Measurements from ENCODE around the gene TSPAN5.

TSPAN5 gene

DNA sequence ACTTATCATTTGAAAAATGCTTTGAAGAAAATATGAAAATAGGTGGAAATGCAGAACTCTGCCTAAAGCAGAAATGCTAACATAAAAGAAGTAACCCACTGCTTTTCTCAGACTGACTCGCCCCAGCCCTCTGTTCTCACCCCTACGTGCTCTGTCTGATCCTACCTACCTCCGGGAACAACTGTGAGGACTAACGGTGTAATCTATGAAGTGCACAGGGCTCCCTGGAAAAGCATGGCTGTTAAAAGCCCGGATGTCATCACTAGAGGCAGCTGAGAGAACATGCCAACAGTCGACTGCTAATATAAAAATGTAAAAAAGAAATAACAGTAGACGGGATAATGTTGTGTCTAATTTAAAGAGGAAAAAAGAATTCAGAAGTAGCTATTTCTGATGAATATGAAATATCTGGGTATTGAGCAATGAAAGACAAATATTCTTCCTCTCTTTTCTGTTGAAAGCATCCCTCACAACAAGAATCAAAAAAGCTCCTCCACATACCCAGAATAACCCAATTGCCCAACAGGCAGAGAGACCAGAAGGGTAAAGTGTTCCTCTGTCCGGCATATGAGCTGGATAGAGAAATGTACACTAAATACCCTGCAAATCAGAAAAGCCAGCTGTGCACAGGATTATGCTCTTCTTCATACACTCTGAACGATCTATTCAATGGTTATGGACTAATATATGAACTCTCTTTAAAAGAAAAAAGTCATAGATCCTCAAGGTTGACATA is 130.7 kb downstream of the TSPAN5 start:
- no peak overlapping the region for H2AFZ ChIP-seq (ENCODE audit: low read depth, low read length, severe bottlenecking)
- TF ChIP-seq, protein P1, sequence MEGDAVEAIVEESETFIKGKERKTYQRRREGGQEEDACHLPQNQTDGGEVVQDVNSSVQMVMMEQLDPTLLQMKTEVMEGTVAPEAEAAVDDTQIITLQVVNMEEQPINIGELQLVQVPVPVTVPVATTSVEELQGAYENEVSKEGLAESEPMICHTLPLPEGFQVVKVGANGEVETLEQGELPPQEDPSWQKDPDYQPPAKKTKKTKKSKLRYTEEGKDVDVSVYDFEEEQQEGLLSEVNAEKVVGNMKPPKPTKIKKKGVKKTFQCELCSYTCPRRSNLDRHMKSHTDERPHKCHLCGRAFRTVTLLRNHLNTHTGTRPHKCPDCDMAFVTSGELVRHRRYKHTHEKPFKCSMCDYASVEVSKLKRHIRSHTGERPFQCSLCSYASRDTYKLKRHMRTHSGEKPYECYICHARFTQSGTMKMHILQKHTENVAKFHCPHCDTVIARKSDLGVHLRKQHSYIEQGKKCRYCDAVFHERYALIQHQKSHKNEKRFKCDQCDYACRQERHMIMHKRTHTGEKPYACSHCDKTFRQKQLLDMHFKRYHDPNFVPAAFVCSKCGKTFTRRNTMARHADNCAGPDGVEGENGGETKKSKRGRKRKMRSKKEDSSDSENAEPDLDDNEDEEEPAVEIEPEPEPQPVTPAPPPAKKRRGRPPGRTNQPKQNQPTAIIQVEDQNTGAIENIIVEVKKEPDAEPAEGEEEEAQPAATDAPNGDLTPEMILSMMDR (IDR thresholded peaks at IDR 0.05; ENCODE audit: insufficient read depth, low read length, poor library complexity, severe bottlenecking) = no peak
- TF ChIP-seq EZH2phosphoT487 (conservative IDR thresholded peaks at IDR 0.05; ENCODE audit: low read length) = no peak
- no peaks in the 10 kb centered on the region for H3K9me3 ChIP-seq (ENCODE audit: insufficient read depth, low read length)
- no peak overlapping the region for H3K27ac ChIP-seq (ENCODE audit: low read depth, low read length)
- no peak overlapping the region for H3K4me3 ChIP-seq (ENCODE audit: insufficient read depth, low read length, poor library complexity, severe bottlenecking)
- H3K9me2 ChIP-seq (replicated peaks; ENCODE audit: insufficient read depth, low read length) = no peaks in the 10 kb centered on the region
- no peaks in the 10 kb centered on the region for H3F3A ChIP-seq (ENCODE audit: insufficient read depth)
- no peak overlapping the region for H3K4me2 ChIP-seq (ENCODE audit: low read depth, low read length, poor library complexity, severe bottlenecking)
- H3K79me2 ChIP-seq (ENCODE audit: insufficient read depth, low read length) = no peaks in the 10 kb centered on the region
- no peaks in the 10 kb centered on the region for H3K27me3 ChIP-seq (ENCODE audit: low read length)
- H3K9ac ChIP-seq (ENCODE audit: low read length) = no peak overlapping the region
- H3K36me3 ChIP-seq (ENCODE audit: low read length) = no peaks in the 10 kb centered on the region
- H4K20me1 ChIP-seq (ENCODE audit: low read depth, low read length) = no peaks in the 10 kb centered on the region

DNA sequence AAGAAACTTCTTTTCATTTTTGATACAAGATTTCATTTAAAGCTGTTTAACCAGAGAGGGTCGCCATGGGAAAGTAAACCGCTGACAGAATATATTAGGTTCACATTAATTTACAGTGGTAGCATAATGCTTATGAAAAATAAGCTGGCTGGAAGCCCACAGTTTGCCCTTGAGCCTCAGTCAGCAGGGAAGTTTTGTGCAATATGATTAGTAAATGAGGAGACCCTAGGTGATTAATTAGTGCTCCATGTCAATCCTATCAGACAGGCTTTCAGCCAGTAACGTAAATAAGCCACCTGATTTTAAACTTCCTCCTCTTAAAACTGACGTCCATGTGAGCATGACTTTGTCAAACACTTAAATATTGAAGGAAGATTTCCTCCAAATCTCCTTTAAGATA is 134.2 kb downstream of the TSPAN5 start:
- H3K4me2 ChIP-seq (ENCODE audit: low read depth, low read length, poor library complexity, severe bottlenecking) = no peak overlapping the region
- H3K4me3 ChIP-seq (ENCODE audit: insufficient read depth, low read length, poor library complexity, severe bottlenecking) = no peak overlapping the region
- no peak overlapping the region for H3K27ac ChIP-seq (ENCODE audit: low read depth, low read length)
- H3K9me2 ChIP-seq (replicated peaks; ENCODE audit: insufficient read depth, low read length) = no peaks in the 10 kb centered on the region
- no peaks in the 10 kb centered on the region for H3K27me3 ChIP-seq (ENCODE audit: low read length)
- no peaks in the 10 kb centered on the region for H3K79me2 ChIP-seq (ENCODE audit: insufficient read depth, low read length)
- H3K9ac ChIP-seq (ENCODE audit: low read length) = no peak overlapping the region
- TF ChIP-seq, protein P1 (IDR thresholded peaks at IDR 0.05; ENCODE audit: insufficient read depth, low read length, poor library complexity, severe bottlenecking) = no peak
- TF ChIP-seq EZH2phosphoT487 (conservative IDR thresholded peaks at IDR 0.05; ENCODE audit: low read length) = no peak
- H3K9me3 ChIP-seq (ENCODE audit: insufficient read depth, low read length) = no peaks in the 10 kb centered on the region
- no peaks in the 10 kb centered on the region for H4K20me1 ChIP-seq (ENCODE audit: low read depth, low read length)
- H2AFZ ChIP-seq (ENCODE audit: low read depth, low read length, severe bottlenecking) = no peak overlapping the region
- H3K36me3 ChIP-seq (ENCODE audit: low read length) = no peaks in the 10 kb centered on the region
- H3F3A ChIP-seq (ENCODE audit: insufficient read depth) = no peaks in the 10 kb centered on the region

DNA sequence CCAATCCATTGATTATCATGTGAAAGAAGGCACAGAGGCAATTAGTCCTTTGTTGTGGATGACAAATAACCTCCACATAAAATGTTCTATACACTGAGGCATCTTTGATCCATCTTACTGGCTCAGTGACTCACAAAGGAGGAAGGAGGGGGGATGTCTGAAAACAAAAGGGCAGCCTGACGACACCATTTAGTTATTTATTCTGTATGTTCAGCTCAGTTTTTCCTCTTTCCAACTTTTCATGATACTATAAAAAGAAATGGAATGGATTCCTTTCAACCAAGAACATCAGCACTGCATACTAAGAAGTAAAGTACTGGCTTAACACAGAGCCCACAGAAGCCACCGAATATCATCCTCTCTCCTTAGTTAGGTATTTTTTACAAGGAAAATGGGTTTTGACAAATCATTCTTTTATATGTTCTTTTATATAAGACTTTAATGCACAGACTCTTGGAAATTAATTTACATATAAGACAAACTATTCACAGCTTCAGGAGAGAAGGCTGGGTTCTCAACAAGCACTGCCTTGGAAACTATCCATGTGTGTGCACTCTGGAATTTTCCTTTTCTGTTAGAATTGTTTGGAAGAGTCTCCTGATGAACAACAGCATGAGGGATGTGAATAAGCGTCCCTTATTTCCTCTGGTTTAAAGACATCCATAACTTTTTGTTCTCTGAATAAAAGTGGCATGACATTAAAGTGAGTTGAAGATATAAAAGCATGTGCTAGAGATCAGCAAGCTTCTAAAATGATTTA is 135.6 kb downstream of the TSPAN5 start:
- H3K27me3 ChIP-seq (ENCODE audit: low read length) = no peaks in the 10 kb centered on the region
- no peak overlapping the region for H2AFZ ChIP-seq (ENCODE audit: low read depth, low read length, severe bottlenecking)
- no peaks in the 10 kb centered on the region for H3K79me2 ChIP-seq (ENCODE audit: insufficient read depth, low read length)
- no peaks in the 10 kb centered on the region for H3F3A ChIP-seq (ENCODE audit: insufficient read depth)
- no peak overlapping the region for H3K27ac ChIP-seq (ENCODE audit: low read depth, low read length)
- no peaks in the 10 kb centered on the region for H3K9me2 ChIP-seq (replicated peaks; ENCODE audit: insufficient read depth, low read length)
- no peak for TF ChIP-seq EZH2phosphoT487 (conservative IDR thresholded peaks at IDR 0.05; ENCODE audit: low read length)
- TF ChIP-seq, protein P1 (IDR thresholded peaks at IDR 0.05; ENCODE audit: insufficient read depth, low read length, poor library complexity, severe bottlenecking) = no peak
- H3K9ac ChIP-seq (ENCODE audit: low read length) = no peak overlapping the region
- no peaks in the 10 kb centered on the region for H3K9me3 ChIP-seq (ENCODE audit: insufficient read depth, low read length)
- H3K4me3 ChIP-seq (ENCODE audit: insufficient read depth, low read length, poor library complexity, severe bottlenecking) = no peak overlapping the region
- no peaks in the 10 kb centered on the region for H3K36me3 ChIP-seq (ENCODE audit: low read length)
- no peak overlapping the region for H3K4me2 ChIP-seq (ENCODE audit: low read depth, low read length, poor library complexity, severe bottlenecking)
- no peaks in the 10 kb centered on the region for H4K20me1 ChIP-seq (ENCODE audit: low read depth, low read length)

Measured in SU-DHL-6 (cell line).